Breast epithelium (tissue), 4 donors: ENCODE measurements around the gene MBOAT2. TPM values are rescaled to one million over a fixed set of nuclear protein-coding genes. Genes with fewer than 3 reads are reported as not detected.

Experiments
- DNase-seq, 2 donors: peaks; one replicate each; pipeline ENCODE4 v3.0.0-alpha.2; 2019; ENCODE audit warnings: low spot score in 2 of 2
- H3K27ac ChIP-seq, 2 donors: fragments of 200-600 bp; sonication (generic) in 1 of 2; one replicate each; pipeline ENCODE4 v1.5.1; 2016 to 2019; ENCODE audit warnings: mild to moderate bottlenecking in 1 of 2
- H3K27me3 ChIP-seq, 2 donors: fragments of 200-600 bp; sonication (generic) in 1 of 2; one replicate each; pipeline versions ENCODE4 v1.5.1 to v1.6.0; 2017 to 2019; ENCODE audit warnings: control low read depth in 1 of 2, mild to moderate bottlenecking in 1 of 2
- H3K36me3 ChIP-seq: fragments of 200-600 bp; one replicate; pipeline ENCODE4 v1.5.1; 2019
- H3K4me1 ChIP-seq, 2 donors: fragments of 200-600 bp; sonication (generic); one replicate each; pipeline ENCODE4 v1.5.1; 2016 to 2019; ENCODE audit warnings: control low read depth in 1 of 2
- H3K4me3 ChIP-seq, 3 donors: fragments of 200-600 bp; sonication (generic); 1 replicate in 2 of 3; 2 replicates in 1 of 3; pipeline ENCODE4 v1.5.1; 2016 to 2019; ENCODE audit warnings: mild to moderate bottlenecking in 3 of 3, moderate library complexity in 2 of 3
- H3K9me3 ChIP-seq, 2 donors: fragments of 200-600 bp; sonication (generic) in 1 of 2; one replicate each; pipeline ENCODE4 v1.5.1; 2016 to 2019; ENCODE audit warnings: control low read depth in 1 of 2
- CTCF ChIP-seq, 3 donors: fragments of 450-650 bp; IDR thresholded peaks; one replicate each; pipeline ENCODE4 v1.5.1; 2016 to 2017; ENCODE audit warnings: antibody characterized with exemption in 3 of 3, mild to moderate bottlenecking in 3 of 3, moderate library complexity in 3 of 3
- POLR2A ChIP-seq: fragments of 450-650 bp; IDR thresholded peaks from one replicate; pipeline ENCODE4 v1.6.1; 2016; ENCODE audit warnings: antibody characterized with exemption, mild to moderate bottlenecking, moderate library complexity
- POLR2AphosphoS5 ChIP-seq, 3 donors: sonication (generic); formaldehyde crosslinking; IDR thresholded peaks; one replicate each; pipeline ENCODE4 v1.6.1; 2017; ENCODE audit warnings: antibody characterized with exemption in 3 of 3
- intact Hi-C: fragments of 100-400 bp; cut with DNase I; formaldehyde crosslinking; loops from one replicate; pipeline ENCODE4 v1.15.1; 2023; ENCODE audit warnings: low total_unique reads
- total RNA-seq, 3 donors: library from RNA; depleted of rRNA; stranded (reverse); fragments of >200 nt; gene quantifications; one replicate each; pipeline ENCODE4 v1.1.0, GENCODE V29; 2016

MBOAT2 gene
- total RNA-seq, 3 donors from 2014 or later: 6.4 to 41.0 (median 23.6) TPM

GRCh38 chr2:8993902-8994278 is 9.6 kb downstream of the MBOAT2 start:
- H3K36me3 ChIP-seq: no peaks in the 10 kb centered on the region
- H3K9me3 ChIP-seq: no peaks in the 10 kb centered on the region
- no peak for DNase-seq
- TF ChIP-seq POLR2A: no peak
- TF ChIP-seq CTCF (IDR thresholded peaks at IDR 0.05): no peak
- no peak for TF ChIP-seq POLR2AphosphoS5 (IDR thresholded peaks at IDR 0.05)
- no peak overlapping the region for H3K4me3 ChIP-seq
- no peaks in the 10 kb centered on the region for H3K4me1 ChIP-seq
- intact Hi-C loops: no loop called here
- no peak overlapping the region for H3K27ac ChIP-seq
- H3K27me3 ChIP-seq: no peaks in the 10 kb centered on the region

GRCh38 chr2:8993196-8993901 is 10.1 kb downstream of the MBOAT2 start:
- Histone ChIP-seq H3K27me3 (no peaks in the 10 kb centered on the region), H3K9me3 (no peaks in the 10 kb centered on the region), H3K36me3 (no peaks in the 10 kb centered on the region), H3K4me1 (no peaks in the 10 kb centered on the region), H3K27ac (no peak overlapping the region), H3K4me3 (no peak overlapping the region)
- no peak for TF ChIP-seq POLR2AphosphoS5 (IDR thresholded peaks at IDR 0.05)
- TF ChIP-seq CTCF (IDR thresholded peaks at IDR 0.05): no peak
- no peak for TF ChIP-seq POLR2A
- intact Hi-C loops: no loop called here
- no peak for DNase-seq

GRCh38 chr2:8992643-8993042 is 10.8 kb downstream of the MBOAT2 start:
- TF ChIP-seq POLR2AphosphoS5 (IDR thresholded peaks at IDR 0.05) (no peak), CTCF (IDR thresholded peaks at IDR 0.05) (no peak), POLR2A (no peak)
- H3K27ac ChIP-seq: no peak overlapping the region
- no peaks in the 10 kb centered on the region for H3K4me1 ChIP-seq
- intact Hi-C loops: no loop called here
- H3K9me3 ChIP-seq: no peaks in the 10 kb centered on the region
- H3K36me3 ChIP-seq: no peaks in the 10 kb centered on the region
- H3K27me3 ChIP-seq: no peaks in the 10 kb centered on the region
- DNase-seq: no peak
- no peak overlapping the region for H3K4me3 ChIP-seq

GRCh38 chr2:8989536-8990079 is 13.9 kb downstream of the MBOAT2 start:
- Histone ChIP-seq H3K4me1 (no peaks in the 10 kb centered on the region), H3K27me3 (no peaks in the 10 kb centered on the region), H3K27ac (no peak overlapping the region), H3K9me3 (no peaks in the 10 kb centered on the region), H3K4me3 (no peak overlapping the region), H3K36me3 (no peaks in the 10 kb centered on the region)
- intact Hi-C loops: no loop called here
- TF ChIP-seq POLR2A: no peak
- TF ChIP-seq POLR2AphosphoS5 (IDR thresholded peaks at IDR 0.05): no peak
- no peak for TF ChIP-seq CTCF (IDR thresholded peaks at IDR 0.05)
- DNase-seq: no peak

GRCh38 chr2:8987410-8987809 is 16.1 kb downstream of the MBOAT2 start:
- Histone ChIP-seq H3K9me3 (no peaks in the 10 kb centered on the region), H3K27ac (no peak overlapping the region), H3K4me1 (no peaks in the 10 kb centered on the region), H3K36me3 (no peaks in the 10 kb centered on the region), H3K4me3 (no peak overlapping the region), H3K27me3 (no peaks in the 10 kb centered on the region)
- TF ChIP-seq POLR2A (no peak), CTCF (IDR thresholded peaks at IDR 0.05) (no peak), POLR2AphosphoS5 (IDR thresholded peaks at IDR 0.05) (no peak)
- no peak for DNase-seq
- intact Hi-C loops: no loop called here
